Stimulated activated CD4-positive, alpha-beta T cell treated with anti-CD3 and anti-CD28 coated beads, Interleukin-12 subunit alpha, Interleukin-12 subunit beta, amount 100 ng/mL, for 24 hours (primary cell): ENCODE measurements around the gene PGM1.

Source experiments
- DNase-seq, 2 experiments: peaks; one replicate each; pipeline ENCODE4 v3.0.0-alpha.2; 2020; ENCODE audit warnings: low read depth in 2 of 2

PGM1 gene

GRCh38 chr1:63601061-63601460 lies 7.8 kb downstream of the PGM1 start:
- DNase-seq: no peak

DNA sequence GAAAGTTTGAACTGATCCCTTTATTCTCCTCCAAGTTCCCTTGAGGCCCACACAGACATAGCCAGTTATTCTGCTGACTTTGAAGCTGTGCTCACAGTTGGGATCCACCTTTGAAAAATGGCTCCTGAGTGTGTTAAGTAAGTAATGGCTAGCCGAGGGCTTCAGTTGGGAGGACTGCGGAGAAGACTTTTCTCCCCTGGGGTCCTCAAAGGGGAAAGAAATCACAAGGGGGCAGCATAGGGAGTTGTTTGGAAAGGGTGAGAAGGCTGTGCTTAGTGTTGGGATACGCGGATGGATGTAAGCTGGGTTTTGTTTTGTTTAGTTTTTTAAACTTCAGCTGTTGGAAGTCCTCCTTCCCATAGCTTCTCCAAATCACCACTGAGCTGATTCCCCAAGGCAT lies 8.3 kb downstream of the PGM1 start:
- no peak for DNase-seq

GRCh38 chr1:63601912-63602311 lies 8.7 kb downstream of the PGM1 start:
- no peak for DNase-seq

DNA sequence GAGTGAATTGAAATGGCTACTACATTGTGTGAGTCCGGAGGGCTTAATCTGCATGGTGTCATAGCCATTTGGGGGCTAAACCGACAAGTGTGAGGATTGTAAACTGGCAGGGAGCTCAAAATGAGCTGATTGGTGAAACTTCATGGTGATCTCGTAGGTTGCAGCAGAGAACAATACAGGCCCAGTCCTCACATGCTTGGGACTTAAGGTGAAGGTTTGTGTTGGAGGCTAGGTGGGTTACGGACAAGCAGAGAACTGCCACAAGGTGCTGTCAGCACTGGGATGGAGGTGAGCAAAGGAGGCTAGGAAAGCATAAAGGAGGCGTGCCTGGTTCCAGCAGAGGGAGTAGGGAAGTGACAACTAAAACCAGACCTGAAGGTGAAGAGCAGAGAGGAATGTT lies 9.4 kb downstream of the PGM1 start:
- no peak for DNase-seq

- no peak for DNase-seq
These were observed 10.6 kb downstream of the PGM1 start for GRCh38 chr1:63603810-63604209.

DNA sequence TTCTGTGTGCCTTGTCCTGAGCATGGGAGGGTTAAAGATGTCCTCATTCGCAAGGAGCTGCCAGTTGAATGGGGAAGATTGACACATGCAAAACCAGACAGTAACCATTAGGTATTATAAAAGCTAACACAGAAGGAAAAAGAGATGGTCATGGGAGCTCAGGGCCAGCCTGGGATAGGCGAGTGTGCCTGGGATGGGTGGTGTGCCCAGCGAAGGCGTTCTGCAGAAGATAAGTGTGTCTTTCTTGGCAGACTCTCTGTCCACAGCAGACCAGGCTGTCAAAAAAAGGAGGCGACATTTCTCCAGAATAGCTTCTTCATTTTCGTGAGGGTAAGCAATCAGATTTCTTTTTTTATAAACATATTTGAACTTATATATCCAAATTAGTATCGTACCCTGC lies 14.1 kb downstream of the PGM1 start:
- DNase-seq: no peak

GRCh38 chr1:63611231-63611630 lies 18.0 kb downstream of the PGM1 start:
- no peak for DNase-seq

DNA sequence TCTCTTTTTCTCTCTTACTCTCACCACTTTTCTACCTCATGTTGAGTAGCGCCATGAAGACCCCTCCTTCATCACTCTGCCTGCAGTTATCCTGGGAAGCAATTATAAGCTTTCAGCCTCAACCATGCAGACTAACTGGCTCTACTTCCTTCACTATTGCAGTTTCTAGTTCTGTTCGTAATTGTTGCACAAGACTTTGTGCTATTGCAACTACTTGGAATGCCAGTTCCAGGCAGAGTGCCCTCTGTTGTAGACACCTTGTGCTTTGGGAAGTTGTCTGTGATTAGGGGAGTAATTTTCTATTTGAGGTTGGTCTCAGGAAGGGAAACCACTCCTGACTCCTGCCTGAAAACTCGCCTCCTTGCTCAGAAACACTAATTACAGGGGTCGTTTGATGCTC lies 19.4 kb downstream of the PGM1 start:
- no peak for DNase-seq

DNA sequence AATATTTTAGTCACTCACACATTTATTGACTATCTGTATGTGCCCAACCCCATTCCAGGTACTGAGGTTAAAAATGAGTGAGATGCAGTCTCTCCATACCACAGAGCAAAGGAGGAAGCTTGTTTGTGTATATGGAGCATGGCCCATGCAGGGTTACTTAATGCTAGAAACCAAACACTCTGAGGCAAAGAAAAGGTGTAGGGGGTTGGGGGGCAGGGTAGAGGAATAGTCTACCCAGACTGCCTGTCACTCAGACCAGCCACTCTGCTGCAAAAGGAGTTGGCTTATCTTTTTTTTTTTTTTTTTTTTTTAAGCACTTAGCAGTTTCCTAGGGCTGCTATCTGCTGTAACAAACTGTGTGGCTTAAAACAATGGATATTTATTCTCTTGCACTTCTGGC lies 19.8 kb downstream of the PGM1 start:
- DNase-seq: no peak

GRCh38 chr1:63615768-63616420 lies 22.7 kb downstream of the PGM1 start:
- peak; percentile 14 to 28 for DNase-seq

GRCh38 chr1:63617450-63617849 lies 24.2 kb downstream of the PGM1 start:
- no peak for DNase-seq

- no peak for DNase-seq
These were observed 24.8 kb downstream of the PGM1 start for GRCh38 chr1:63618011-63618410.

- DNase-seq: no peak
These were observed 26.3 kb downstream of the PGM1 start for GRCh38 chr1:63619558-63619957.

DNA sequence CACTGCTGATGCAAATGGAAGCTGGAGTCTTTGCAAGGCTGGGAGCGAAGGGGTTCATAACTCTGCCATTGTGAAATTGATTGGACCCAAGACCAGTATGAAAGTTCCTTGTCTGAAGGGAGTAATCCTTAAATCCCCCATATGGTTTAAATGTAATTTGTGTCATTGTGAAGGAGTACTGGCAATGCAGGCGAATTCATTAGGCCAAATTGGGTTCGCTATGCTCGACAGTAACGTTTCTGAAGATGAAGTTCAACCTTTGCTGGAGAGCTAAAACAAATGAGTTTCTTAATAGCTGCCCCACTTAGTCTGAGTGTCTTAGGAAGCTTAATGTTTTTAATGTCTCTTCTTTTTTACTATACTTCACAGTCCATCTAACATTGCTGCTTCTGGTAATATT lies 27.5 kb downstream of the PGM1 start:
- DNase-seq: no peak

DNA sequence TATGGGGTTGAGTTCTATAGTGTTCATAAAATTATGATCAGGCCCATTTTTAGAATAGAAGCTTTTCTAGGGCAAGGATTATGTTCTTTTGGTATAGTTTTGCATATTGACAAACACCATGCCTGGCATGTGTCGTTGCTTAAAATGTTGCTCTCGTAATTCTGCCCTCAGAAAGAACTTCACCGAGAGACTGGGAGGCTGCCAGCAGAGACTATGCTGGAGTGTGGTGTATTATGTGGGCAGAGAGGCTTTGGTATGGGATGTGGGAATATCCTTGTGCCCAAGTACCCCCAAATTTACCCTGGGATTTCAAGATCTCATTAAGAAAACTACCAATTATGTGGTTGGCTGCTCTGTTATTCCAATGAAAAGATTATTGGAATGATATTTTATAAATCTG lies 27.9 kb downstream of the PGM1 start:
- no peak for DNase-seq

DNA sequence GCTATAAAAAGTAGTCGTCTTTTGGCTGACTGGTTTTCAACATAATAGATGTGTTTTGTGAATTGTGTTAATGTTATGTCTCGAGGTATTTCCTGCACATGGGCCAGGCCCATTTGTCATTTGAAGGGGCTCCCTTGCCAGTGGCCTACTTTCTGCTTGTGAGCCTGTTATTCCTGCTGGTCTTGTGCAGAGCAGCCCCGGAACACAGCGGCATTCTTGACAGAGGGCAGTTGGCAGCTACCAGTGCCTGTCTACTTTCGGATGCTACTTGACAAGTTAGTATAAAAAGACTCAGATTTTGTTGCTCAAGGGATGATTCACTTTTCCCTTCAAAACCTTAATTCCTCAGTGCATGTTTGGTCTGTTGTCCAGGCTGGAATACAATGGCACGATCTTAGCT lies 28.5 kb downstream of the PGM1 start:
- no peak for DNase-seq

GRCh38 chr1:63622849-63623566 lies 29.8 kb downstream of the PGM1 start:
- DNase-seq: no peak

- no peak for DNase-seq
These were observed 30.7 kb downstream of the PGM1 start for GRCh38 chr1:63623952-63624351.

- DNase-seq: no peak
These were observed 31.7 kb downstream of the PGM1 start for GRCh38 chr1:63624911-63625310.

- DNase-seq: no peak
These were observed 33.0 kb downstream of the PGM1 start for GRCh38 chr1:63626222-63626621.

DNA sequence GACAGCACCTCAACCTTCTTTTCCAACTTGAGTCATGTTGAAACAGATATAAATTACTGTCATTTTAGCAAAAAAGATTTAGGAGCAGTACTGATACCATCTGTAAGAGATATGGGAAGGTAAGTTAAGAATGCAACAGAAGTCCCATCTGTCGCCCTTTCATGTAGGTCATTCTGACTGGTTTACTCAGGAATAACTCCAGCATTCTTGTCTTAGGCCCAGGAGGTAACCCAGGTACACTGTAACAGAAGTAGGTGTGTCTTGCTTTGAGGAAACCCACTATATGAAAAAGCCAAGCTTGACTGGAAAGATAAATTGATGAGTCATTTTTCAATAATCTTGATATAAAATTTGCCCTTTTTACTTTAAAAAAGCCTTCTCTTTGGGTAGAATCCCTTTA lies 35.4 kb downstream of the PGM1 start:
- no peak for DNase-seq

DNA sequence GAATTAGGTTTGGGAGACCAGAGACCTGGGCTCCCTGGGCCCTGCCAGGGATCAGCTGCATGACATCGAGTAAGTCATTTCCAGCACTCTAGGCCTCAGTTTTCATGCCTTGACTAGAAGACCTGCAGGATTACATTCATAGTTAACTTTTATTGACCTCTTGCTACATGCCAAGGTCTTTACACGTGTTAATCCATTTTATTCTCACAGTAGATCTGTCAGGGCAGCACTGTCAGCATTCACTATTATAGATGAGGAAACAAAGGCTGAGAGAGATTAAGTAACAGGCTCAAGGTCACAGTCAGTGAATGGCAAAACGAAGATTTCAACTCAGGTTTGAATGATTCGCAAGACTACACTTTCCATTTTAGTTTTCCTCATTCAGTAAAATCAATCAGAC lies 37.0 kb downstream of the PGM1 start:
- DNase-seq: no peak

DNA sequence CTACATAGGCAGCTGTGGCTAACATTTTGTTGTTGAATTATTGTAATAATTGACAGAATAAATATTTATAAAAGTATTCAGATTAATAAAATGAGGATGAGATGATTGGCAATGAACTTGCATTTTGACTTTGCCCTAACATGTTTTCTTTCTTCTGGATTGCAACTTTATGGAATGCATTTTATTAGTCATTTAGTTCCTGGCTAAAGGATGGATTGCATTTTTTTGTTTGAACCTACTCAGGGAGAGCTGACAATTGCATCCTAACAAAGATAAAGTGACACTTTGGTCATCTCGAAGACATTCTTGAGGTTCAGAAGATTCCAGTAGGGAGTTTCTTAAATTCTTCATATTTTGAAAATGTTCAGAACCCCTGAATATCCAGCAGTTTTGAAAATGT lies 37.5 kb downstream of the PGM1 start:
- no peak for DNase-seq

GRCh38 chr1:63632110-63632509 lies 38.9 kb downstream of the PGM1 start:
- no peak for DNase-seq
